NCI-H1105 (cell line): ENCODE results near the gene SLC4A4.

ENCODE experiments used
- DNase-seq: peaks from one replicate; lab custom pipeline; 2025; lab: John Stamatoyannopoulos, UW

SLC4A4 gene

DNA sequence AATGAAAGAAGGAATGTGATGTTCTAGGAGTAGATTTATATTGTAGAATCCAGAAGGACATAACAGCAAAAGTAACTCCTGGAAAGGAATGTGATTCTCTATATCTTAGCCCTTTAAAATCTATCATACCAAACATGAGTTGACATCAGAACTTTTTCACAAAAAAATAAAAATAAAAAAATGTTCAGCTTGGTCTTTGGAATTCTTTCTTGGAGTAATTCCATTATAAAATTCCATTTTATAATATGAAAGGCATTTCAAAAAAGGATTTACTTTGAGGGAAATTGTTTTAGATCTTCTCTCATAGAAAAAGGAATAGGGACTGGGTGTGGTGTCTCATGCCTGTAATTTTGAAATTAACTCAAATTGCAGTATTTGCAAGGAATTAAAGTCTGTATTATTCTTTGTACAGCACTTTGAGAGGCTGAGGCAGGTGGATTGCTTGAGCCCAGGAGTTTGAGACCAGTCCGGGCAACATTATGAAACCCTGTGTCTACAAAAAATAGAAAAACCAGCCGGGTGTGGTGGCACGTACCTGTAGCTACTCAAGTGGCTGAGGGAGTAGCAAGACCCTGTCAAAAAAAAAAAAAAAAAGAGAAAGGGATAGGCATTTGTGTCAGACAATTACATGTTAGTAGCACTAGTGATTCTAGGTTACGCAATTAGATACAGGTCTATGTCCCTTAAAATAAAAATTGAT lies 134.9 kb downstream of the SLC4A4 start:
- DNase-seq = no peak

DNA sequence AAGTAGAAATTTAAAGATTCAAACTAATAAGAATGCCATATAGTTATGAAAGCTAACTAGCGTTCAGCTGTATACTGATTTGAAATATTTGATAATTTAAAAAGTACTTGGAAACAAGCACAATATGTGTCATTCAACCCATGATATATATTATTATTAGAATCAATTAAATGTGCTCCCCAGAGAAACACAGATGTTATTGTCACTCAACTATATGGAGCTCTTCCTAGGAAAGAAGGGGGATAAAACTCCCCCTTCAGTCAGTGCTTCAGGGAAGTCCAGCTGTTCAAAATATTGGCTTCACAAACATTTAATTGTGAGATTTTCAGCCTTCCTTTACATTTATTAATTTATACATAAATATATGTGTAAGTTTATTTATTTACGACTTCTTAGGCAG lies 135.9 kb downstream of the SLC4A4 start:
- no peak for DNase-seq

DNA sequence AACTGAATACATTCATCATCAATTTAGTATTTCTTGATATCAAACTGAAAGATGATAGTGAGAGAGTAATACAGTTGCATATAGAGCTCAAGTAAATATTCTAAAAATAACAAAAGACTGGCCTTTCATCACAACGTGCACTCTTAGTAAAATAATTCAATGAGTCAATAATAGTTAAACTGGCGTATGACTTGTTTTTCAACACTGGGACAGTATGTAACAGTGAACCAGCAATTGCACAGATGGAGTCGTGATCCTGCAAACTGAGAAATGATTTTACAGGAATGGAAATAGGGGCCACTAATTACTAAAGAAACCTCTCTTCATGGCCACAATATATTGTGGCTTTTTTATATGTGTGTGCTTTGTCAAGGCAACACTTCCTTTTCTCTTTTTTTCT lies 137.4 kb downstream of the SLC4A4 start:
- DNase-seq = no peak

- DNase-seq = no peak
Measured at GRCh38 chr4:71486550-71487343, 147.9 kb downstream of the SLC4A4 start.

- no peak for DNase-seq
Measured at GRCh38 chr4:71487344-71487920, 148.6 kb downstream of the SLC4A4 start.

DNA sequence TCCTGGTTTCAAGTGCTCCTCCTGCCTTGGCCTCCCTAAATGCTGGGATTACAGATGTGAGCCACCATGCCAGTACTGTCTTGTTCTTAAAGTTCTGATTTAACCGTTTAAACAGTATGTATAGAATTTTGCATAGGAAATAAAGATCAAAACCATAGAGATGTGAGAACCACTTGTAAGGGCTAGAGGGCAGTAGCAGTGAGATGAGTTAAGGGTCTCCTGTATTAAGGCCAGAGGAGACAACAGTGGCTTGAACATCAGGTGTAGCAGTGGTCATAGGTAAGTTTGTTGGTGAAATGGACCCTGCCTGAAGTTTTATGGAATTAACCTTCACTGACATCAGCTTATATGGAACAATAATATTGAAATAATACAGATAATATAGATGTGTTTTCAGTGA lies 155.7 kb downstream of the SLC4A4 start:
- no peak for DNase-seq

GRCh38 chr4:71495454-71495853 lies 156.6 kb downstream of the SLC4A4 start:
- no peak for DNase-seq

GRCh38 chr4:71497078-71497477 lies 158.3 kb downstream of the SLC4A4 start:
- no peak for DNase-seq

DNA sequence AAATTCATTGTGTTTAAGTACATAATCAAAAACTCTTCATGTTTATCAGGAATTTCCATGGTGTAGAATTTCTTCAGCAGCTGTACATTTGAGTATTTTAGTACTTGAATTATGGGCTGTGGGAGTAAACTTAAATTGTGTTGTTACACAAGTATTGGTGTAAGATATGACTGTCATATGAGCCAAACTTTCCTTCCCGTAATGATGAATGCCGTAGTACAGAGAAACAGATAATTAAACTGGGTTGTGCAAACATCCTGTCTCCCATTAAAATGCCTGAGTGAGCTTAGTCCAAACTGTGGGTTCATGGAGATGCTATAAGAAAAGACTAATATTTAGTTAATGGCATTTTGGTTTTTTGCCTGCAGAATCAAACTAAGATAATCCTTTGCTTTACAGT lies 159.2 kb downstream of the SLC4A4 start:
- DNase-seq = no peak

DNA sequence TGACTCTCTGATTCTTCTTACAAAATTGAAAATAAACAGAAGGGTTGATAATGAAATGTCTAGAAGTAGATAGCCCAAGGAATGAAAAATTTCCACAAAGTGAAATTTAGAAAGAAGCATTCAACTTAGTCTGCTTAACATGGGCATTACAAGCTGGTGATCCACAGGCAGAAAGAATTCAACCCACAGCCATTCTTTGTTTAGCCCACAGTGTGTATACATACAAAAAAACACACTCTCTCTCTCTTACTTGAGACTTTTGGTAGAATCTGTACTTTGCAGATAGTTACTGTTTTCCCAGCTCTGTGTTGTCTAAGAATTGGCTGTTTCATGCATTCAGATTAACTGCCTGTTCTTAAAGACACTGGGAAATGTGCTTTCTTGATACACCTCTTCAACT lies 159.8 kb downstream of the SLC4A4 start:
- DNase-seq = no peak

DNA sequence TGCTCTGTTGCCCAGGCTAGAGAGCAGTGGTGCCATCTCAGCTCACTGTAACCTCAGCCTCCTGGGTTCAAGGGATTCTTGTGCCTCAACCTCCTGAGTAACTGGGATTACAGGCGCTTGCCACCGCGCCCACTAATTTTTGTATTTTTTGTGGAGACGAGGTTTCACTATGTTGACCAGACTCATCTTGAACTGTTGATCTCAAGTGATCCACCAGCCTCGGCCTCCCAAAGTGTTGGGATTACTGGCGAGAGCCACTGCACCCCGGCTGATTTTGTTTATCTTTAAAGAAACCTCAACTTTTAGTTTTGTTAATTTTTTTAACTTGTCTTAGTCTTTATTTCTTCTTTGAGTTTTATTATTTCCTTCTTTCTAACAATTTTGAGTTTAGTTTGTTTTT lies 163.2 kb downstream of the SLC4A4 start:
- DNase-seq = no peak

DNA sequence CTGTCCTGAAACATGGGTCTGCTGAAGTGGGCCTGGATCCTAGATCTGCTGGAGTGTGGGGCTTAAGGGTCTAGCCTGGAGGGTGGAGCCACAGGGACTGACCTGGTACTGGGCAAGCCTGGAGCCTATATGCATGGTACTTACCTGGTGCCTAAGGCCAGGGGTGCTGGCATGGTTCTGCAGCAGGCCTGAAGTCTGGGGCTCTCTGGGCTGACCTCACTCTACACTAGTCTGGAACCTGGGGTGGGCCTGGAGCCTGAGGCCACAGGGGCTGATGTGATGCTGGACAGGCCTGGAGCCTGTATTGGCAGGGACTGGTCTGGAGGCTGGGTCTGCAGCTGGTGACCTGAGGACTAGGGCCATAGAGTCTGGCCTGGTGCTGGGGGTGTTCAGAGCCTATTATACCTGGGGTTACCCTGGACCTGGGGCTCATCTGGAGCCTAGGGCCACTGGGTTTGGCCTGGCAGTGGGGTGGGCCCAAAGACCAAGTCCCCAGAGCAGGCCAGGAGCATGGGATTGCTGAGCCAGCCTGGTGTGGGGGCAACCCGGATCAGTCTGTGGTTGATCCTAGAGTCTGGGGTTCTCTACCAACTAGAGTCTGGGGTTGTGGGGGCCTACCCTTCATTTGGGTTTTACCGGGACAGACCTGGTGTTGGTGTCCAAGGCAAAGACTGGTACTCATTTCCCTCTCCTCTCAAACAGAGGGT lies 179.6 kb downstream of the SLC4A4 start:
- DNase-seq = no peak

DNA sequence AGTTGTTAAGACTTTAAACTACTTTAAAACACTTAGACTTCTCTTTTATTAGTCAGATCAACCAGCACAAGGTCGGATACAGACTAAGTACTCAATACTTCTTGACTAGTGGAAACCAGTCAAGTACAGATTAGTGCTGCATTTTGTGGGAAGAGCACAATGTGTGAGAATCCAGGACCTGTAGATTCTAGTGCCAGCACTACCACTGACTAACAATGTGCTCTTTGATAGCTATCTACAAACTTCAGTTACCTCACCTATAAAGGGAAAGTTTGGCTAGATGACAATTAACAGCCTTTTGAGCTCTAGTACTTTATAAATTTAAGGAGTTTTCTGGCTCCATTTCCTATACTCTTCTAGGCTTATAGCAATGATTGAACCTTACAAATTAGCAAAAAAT lies 181.5 kb downstream of the SLC4A4 start:
- DNase-seq = no peak

DNA sequence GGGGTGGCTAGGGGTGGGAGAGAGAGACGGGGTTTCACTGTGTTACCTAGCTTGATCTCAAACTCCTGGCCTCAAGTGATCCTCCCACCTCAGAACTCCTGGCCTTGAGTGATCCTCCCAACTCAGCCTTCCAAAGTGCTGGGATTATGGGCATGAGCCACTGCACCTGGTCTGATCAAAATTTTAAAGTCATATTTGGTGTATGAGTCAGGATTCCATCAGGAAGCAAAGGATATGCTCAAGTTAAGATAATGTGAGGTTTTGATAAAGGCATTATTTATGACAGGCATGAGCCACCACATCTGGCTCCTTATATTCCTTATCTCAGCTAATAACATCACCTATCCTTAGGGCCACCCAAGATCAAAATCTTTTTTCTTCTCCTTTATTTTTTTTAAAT lies 182.0 kb downstream of the SLC4A4 start:
- no peak for DNase-seq

DNA sequence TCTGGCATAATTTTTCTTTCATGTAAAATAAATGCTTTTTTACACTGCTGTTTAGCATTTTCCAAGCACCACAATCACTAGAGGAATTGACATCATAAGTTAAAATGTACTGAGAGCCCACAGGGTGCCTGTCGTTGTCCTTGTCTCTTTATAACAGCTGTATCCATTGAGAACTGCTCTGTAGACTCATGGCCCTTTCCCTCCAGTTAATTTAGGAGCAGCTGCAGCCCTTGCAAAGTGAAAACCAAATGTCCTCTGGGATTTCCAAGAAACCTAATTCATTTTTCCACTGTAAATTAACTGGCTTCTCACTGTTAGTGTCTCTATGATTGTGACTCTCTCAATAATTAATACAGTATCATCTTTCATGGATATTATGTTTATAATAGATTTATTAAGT lies 185.9 kb downstream of the SLC4A4 start:
- DNase-seq = no peak

- DNase-seq = no peak
Measured at GRCh38 chr4:71526637-71527406, 188.0 kb downstream of the SLC4A4 start.

DNA sequence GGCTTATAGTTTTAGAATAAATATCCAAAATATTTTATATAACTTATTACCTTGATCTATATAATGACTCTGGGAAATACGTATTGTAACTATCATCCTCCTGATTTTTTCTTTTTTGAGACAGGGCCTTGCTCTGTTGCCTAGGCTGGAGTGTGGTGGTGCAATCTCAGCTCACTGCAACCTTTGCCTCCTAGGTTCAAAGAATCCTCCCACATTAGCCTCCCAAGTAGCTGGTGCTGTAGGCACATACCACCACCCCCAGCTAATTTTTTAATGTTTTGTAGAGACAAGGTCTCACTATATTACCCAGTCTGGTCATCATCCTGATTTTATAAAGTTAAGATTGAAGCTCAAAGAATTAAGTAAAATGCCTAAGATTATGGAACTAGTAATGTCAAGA lies 193.6 kb downstream of the SLC4A4 start:
- DNase-seq = no peak

GRCh38 chr4:71533121-71533520 lies 194.3 kb downstream of the SLC4A4 start:
- no peak for DNase-seq

GRCh38 chr4:71537551-71538065 lies 198.8 kb downstream of the SLC4A4 start:
- DNase-seq = no peak

GRCh38 chr4:71538528-71538927 lies 199.7 kb downstream of the SLC4A4 start:
- no peak for DNase-seq

DNA sequence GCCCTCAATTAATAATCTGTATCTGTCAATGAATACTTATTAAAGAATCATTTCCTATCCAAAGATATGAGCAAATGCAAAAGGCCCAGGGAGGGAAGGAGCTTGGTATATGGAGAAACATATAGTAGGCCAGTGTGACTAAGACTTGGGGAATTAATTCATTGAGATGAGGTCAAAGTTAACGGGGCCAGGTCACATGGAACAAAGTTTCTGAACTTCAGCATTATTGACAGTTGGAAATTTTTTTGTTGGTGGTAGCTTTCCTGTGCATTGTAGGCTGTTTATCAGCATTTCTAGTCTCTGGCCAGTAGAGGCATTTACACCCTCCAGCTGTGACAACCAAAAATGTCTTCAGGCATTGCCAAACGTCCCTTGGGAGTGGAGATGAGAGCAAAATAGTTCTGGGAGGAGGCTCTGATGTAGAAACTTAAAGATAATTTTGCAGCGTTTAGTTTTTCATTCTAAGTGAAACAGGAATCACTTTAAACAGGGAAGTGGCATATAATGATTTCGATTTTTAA lies 202.0 kb downstream of the SLC4A4 start:
- DNase-seq = no peak
